Hepatocyte (in vitro differentiated cells): Measurements from ENCODE around the gene GSAP.

Experiments used
- CTCF ChIP-seq: fragments of 200-600 bp; sonication (generic); IDR thresholded peaks from 2 replicates; pipeline ENCODE4 v1.5.1; 2016; ENCODE audit warnings: antibody characterized with exemption, mild to moderate bottlenecking; ENCODE audit not compliant: poor library complexity
- EZH2 ChIP-seq: fragments of 200-600 bp; sonication (generic); IDR thresholded peaks from 2 replicates; pipeline ENCODE4 v1.6.1; 2016; ENCODE audit warnings: antibody characterized with exemption, mild to moderate bottlenecking, borderline replicate concordance
- EZH2phosphoT487 ChIP-seq: fragments of 200-600 bp; sonication (generic); IDR thresholded peaks from one replicate; pipeline ENCODE4 v1.6.1; 2018; ENCODE audit warnings: antibody characterized with exemption, mild to moderate bottlenecking, low read depth, moderate library complexity; ENCODE audit not compliant: unreplicated experiment, severe bottlenecking

GRCh38 chr7:77321300-77321699 lies 94.8 kb downstream of the GSAP start:
- TF ChIP-seq CTCF: no peak
- no peak for TF ChIP-seq EZH2
- TF ChIP-seq EZH2phosphoT487: no peak
